Fibroblast of upper back skin (primary cell): ENCODE results near the gene CDC42SE2.
"Not testable (repeated sequence)": the region's sequence is repeated elsewhere in the genome, so short reads cannot be mapped to it uniquely, and the experiment has no call there.

Experiments used
- DNase-seq: peaks from one replicate; pipeline ENCODE4 v3.0.0-alpha.2; 2013

Gene CDC42SE2

GRCh38 chr5:131252824-131253171, 11.1 kb upstream of the CDC42SE2 start:
- no peak for DNase-seq

GRCh38 chr5:131254025-131254424, 9.8 kb upstream of the CDC42SE2 start:
- not testable (repeated sequence) for DNase-seq

GRCh38 chr5:131254741-131255140, 9.1 kb upstream of the CDC42SE2 start:
- no peak for DNase-seq

- DNase-seq = no peak
Observed at GRCh38 chr5:131256507-131256823, 7.4 kb upstream of the CDC42SE2 start.

- no peak for DNase-seq
Observed at GRCh38 chr5:131258733-131259132, 5.1 kb upstream of the CDC42SE2 start.

GRCh38 chr5:131259326-131259725, 4.5 kb upstream of the CDC42SE2 start:
- no peak for DNase-seq

GRCh38 chr5:131260895-131261294, 3.0 kb upstream of the CDC42SE2 start:
- no peak for DNase-seq

GRCh38 chr5:131261483-131261882, 2.4 kb upstream of the CDC42SE2 start:
- no peak for DNase-seq

GRCh38 chr5:131262953-131263541, 806 bp upstream of the CDC42SE2 start:
- no peak for DNase-seq

GRCh38 chr5:131264451-131265099, 722 bp downstream of the CDC42SE2 start:
- DNase-seq = no peak

- DNase-seq = no peak
Observed at GRCh38 chr5:131265311-131265803, 1.5 kb downstream of the CDC42SE2 start.

- DNase-seq = no peak
Observed at GRCh38 chr5:131266370-131267060, 2.7 kb downstream of the CDC42SE2 start.

- no peak for DNase-seq
Observed at GRCh38 chr5:131268758-131269370, 5.0 kb downstream of the CDC42SE2 start.

GRCh38 chr5:131270809-131271208, 7.0 kb downstream of the CDC42SE2 start:
- peak; percentile 76 for DNase-seq

GRCh38 chr5:131271888-131272287, 8.0 kb downstream of the CDC42SE2 start:
- not testable (repeated sequence) for DNase-seq

- DNase-seq = peak; percentile 69
Observed at GRCh38 chr5:131272307-131272706, 8.5 kb downstream of the CDC42SE2 start.

- DNase-seq = no peak
Observed at GRCh38 chr5:131272724-131273123, 8.9 kb downstream of the CDC42SE2 start.

GRCh38 chr5:131274326-131275063, 10.6 kb downstream of the CDC42SE2 start:
- DNase-seq = no peak

- DNase-seq = no peak
Observed at GRCh38 chr5:131276072-131276471, 12.2 kb downstream of the CDC42SE2 start.

- DNase-seq = no peak
Observed at GRCh38 chr5:131277447-131277846, 13.6 kb downstream of the CDC42SE2 start.

- DNase-seq = no peak
Observed at GRCh38 chr5:131277875-131278740, 14.3 kb downstream of the CDC42SE2 start.

GRCh38 chr5:131278741-131279124, 14.9 kb downstream of the CDC42SE2 start:
- DNase-seq = not testable (repeated sequence)
